IMR-90 (cell line): ENCODE results near the gene ACSS1. TPM values are rescaled to one million over a fixed set of nuclear protein-coding genes. Genes with fewer than 3 reads are reported as not detected.

ENCODE experiments used
- ATAC-seq: fragments of 200-7000 bp; cut with Tn5 transposase; 2 replicates; pipeline ENCODE4 v1.9.1; 2020; ENCODE audit warnings: low read depth, mild to moderate bottlenecking, moderate library complexity
- BruUV-seq: library from RNA; stranded (reverse); fragments of 400-500 nt; replicated peaks from 2 replicates; lab custom pipeline; 2021; lab: Mats Ljungman, UMichigan
- CTCF ChIA-PET: fragments of 300-600 bp; formaldehyde crosslinking; extraction: SDS; loops from one replicate; lab custom pipeline; 2021; ENCODE audit warnings: antibody characterized with exemption; lab: Yijun Ruan, JAX
- POLR2A ChIA-PET: fragments of 300-600 bp; sonication (Branson Sonifier 250); formaldehyde crosslinking; loops from one replicate; lab custom pipeline; 2022; ENCODE audit warnings: antibody characterized with exemption; ENCODE audit not compliant: unreplicated experiment; lab: Charles Lee
- DNase-seq: peaks from one replicate; pipeline ENCODE4 v3.0.0; 2013
- H2AFZ ChIP-seq: replicated peaks from 2 replicates; pipeline ENCODE3; 2013; ENCODE audit warnings: low read length, mild to moderate bottlenecking; ENCODE audit not compliant: poor library complexity
- H2AK5ac ChIP-seq: 2 replicates; pipeline ENCODE4 v1.6.1; 2013; ENCODE audit warnings: low read depth, low read length, inconsistent platforms
- H2AK9ac ChIP-seq: replicated peaks from 2 replicates; pipeline ENCODE3; 2013; ENCODE audit warnings: mild to moderate bottlenecking, low read depth, low read length, moderate library complexity; ENCODE audit not compliant: poor library complexity
- H2BK120ac ChIP-seq: 2 replicates; pipeline ENCODE4 v1.6.1; 2013; ENCODE audit warnings: low read depth, low read length, inconsistent platforms
- H2BK15ac ChIP-seq: 3 replicates; pipeline ENCODE4 v1.6.1; 2013; ENCODE audit warnings: low read depth, low read length, inconsistent platforms
- H2BK20ac ChIP-seq: 2 replicates; pipeline ENCODE4 v1.6.1; 2013; ENCODE audit warnings: low read depth, mild to moderate bottlenecking, inconsistent platforms, low read length, moderate library complexity
- H2BK5ac ChIP-seq: 2 replicates; pipeline ENCODE4 v1.6.1; 2013; ENCODE audit warnings: mild to moderate bottlenecking, low read depth, low read length, inconsistent platforms; ENCODE audit not compliant: poor library complexity, severe bottlenecking
- H3K14ac ChIP-seq: replicated peaks from 2 replicates; pipeline ENCODE4 v1.6.1; 2013; ENCODE audit warnings: low read depth, low read length, inconsistent platforms
- H3K18ac ChIP-seq: 2 replicates; pipeline ENCODE4 v1.6.1; 2013; ENCODE audit warnings: low read depth, low read length, control low read depth
- H3K23ac ChIP-seq: 2 replicates; pipeline ENCODE4 v1.6.1; 2013; ENCODE audit warnings: low read depth, low read length, inconsistent platforms
- H3K27ac ChIP-seq: 2 replicates; pipeline ENCODE4 v1.5.1; 2013; ENCODE audit warnings: mild to moderate bottlenecking, control low read depth, low read length; ENCODE audit not compliant: insufficient read depth
- H3K27me3 ChIP-seq: 2 replicates; pipeline ENCODE4 v1.6.1; 2013; ENCODE audit warnings: low read length; ENCODE audit not compliant: control insufficient read depth, insufficient read depth
- H3K36me3 ChIP-seq: 2 replicates; pipeline ENCODE4 v1.6.1; 2013; ENCODE audit warnings: low read length, mixed read lengths; ENCODE audit not compliant: control insufficient read depth, insufficient read depth
- H3K4ac ChIP-seq: 2 replicates; pipeline ENCODE4 v1.6.1; 2013; ENCODE audit warnings: low read depth, low read length, inconsistent platforms
- H3K4me1 ChIP-seq: 2 replicates; pipeline ENCODE4 v1.6.1; 2013; ENCODE audit warnings: low read length, mixed read lengths; ENCODE audit not compliant: control insufficient read depth, insufficient read depth
- H3K4me2 ChIP-seq: 2 replicates; pipeline ENCODE4 v1.6.1; 2013; ENCODE audit warnings: low read depth, mild to moderate bottlenecking, control low read depth, low read length, moderate library complexity
- H3K4me3 ChIP-seq: 2 replicates; pipeline ENCODE4 v1.5.1; 2013; ENCODE audit warnings: low read depth, mild to moderate bottlenecking, control low read depth, low read length, moderate library complexity; ENCODE audit not compliant: insufficient read depth
- H3K56ac ChIP-seq: 2 replicates; pipeline ENCODE4 v1.6.1; 2013; ENCODE audit warnings: low read length, inconsistent platforms; ENCODE audit not compliant: insufficient read depth; ENCODE audit errors: extremely low read depth
- H3K79me1 ChIP-seq, 2 experiments: 2 replicates each; pipeline ENCODE4 v1.6.1; 2013; ENCODE audit warnings: low read length in 2 of 2, inconsistent platforms in 1 of 2, low read depth in 1 of 2
- H3K9ac ChIP-seq: 2 replicates; pipeline ENCODE4 v1.6.1; 2013; ENCODE audit warnings: low read depth, low read length, control low read depth
- H3K9me1 ChIP-seq: 2 replicates; pipeline ENCODE4 v1.6.1; 2013; ENCODE audit warnings: low read length, inconsistent platforms; ENCODE audit not compliant: insufficient read depth
- H3K9me3 ChIP-seq: 2 replicates; pipeline ENCODE4 v1.6.1; 2013; ENCODE audit warnings: low read length; ENCODE audit not compliant: control insufficient read depth, insufficient read depth
- H4K20me1 ChIP-seq: 2 replicates; pipeline ENCODE4 v1.6.1; 2013; ENCODE audit warnings: low read length, inconsistent platforms; ENCODE audit not compliant: insufficient read depth
- H4K5ac ChIP-seq: 2 replicates; pipeline ENCODE4 v1.6.1; 2013; ENCODE audit warnings: mild to moderate bottlenecking, low read depth, low read length, control low read depth
- H4K8ac ChIP-seq, 2 experiments: 2 replicates each; pipeline ENCODE4 v1.6.1; 2013; ENCODE audit warnings: low read depth in 2 of 2, low read length in 2 of 2, control low read depth in 1 of 2, inconsistent platforms in 1 of 2
- H4K91ac ChIP-seq: 2 replicates; pipeline ENCODE4 v1.6.1; 2013; ENCODE audit warnings: low read depth, low read length, inconsistent platforms; ENCODE audit not compliant: insufficient read depth
- CEBPB ChIP-seq: IDR thresholded peaks from 2 replicates; pipeline ENCODE4 v1.6.1; 2012; ENCODE audit warnings: low read depth, low read length, improper control_type of control experiment
- CHD1 ChIP-seq: IDR thresholded peaks from 2 replicates; pipeline ENCODE4 v1.6.1; 2012; ENCODE audit warnings: low read depth, low read length, improper control_type of control experiment
- MAZ ChIP-seq: IDR thresholded peaks from 2 replicates; pipeline ENCODE4 v1.6.1; 2012; ENCODE audit warnings: low read depth, mild to moderate bottlenecking, low read length, improper control_type of control experiment, moderate library complexity, borderline replicate concordance
- POLR2A ChIP-seq: IDR thresholded peaks from 2 replicates; pipeline ENCODE4 v1.6.1; 2012; ENCODE audit warnings: mild to moderate bottlenecking, low read depth, low read length
- RAD21 ChIP-seq: IDR thresholded peaks from 2 replicates; pipeline ENCODE4 v1.6.1; 2012; ENCODE audit warnings: low read length, improper control_type of control experiment
- WGBS, 2 experiments: methylation state at CpG; one replicate each; pipeline versions ENCODE4 v1.1.5 to v1.1.7; 2013; ENCODE audit warnings: missing lambda C conversion rate in 2 of 2; ENCODE audit not compliant: insufficient read length in 1 of 2; ENCODE audit errors: extremely low coverage in 2 of 2; 5-methylcytosine and 5-hydroxymethylcytosine counted together
- dilution Hi-C: fragments of 300-500 bp; cut with HindIII; formaldehyde crosslinking; loops from one replicate; pipeline ENCODE4 v1.14.3; 2018; ENCODE audit warnings: low sequenced_read_pairs; ENCODE audit not compliant: unreplicated experiment
- in situ Hi-C: fragments of 300-500 bp; cut with MboI; formaldehyde crosslinking; loops from 3 replicates; pipeline ENCODE4 v1.14.3; 2019; ENCODE audit warnings: low sequenced_read_pairs, inconsistent platforms, mixed read lengths
- intact Hi-C: fragments of 100-400 bp; cut with micrococcal nuclease; formaldehyde crosslinking; loops from 2 replicates; pipeline ENCODE4 v1.10.0; 2022
- polyA plus RNA-seq, 3 experiments: library from polyadenylated mRNA; depleted of rRNA; stranded (reverse); fragments of >200 nt; gene quantifications; 2 replicates each; pipeline ENCODE4 v1.2.3, GENCODE V29; 2012; ENCODE audit warnings: low replicate concordance in 1 of 3
- total RNA-seq: library from RNA; depleted of rRNA; stranded (reverse); fragments of >200 nt; gene quantifications from 2 replicates; pipeline ENCODE4 v1.2.3, GENCODE V29; 2012
- TF ChIP-seq, protein P1 (sequence below): fragments of 150-350 bp; IDR thresholded peaks from 2 replicates; pipeline ENCODE4 v1.6.1; 2017; ENCODE audit warnings: mild to moderate bottlenecking, antibody characterized with exemption, low read length, low read depth

The ACSS1 gene
- total and polyA plus RNA-seq, 2 of the 4 experiments (the other 2 are of a cell fraction), result 0.72 to 1.2 TPM

DNA sequence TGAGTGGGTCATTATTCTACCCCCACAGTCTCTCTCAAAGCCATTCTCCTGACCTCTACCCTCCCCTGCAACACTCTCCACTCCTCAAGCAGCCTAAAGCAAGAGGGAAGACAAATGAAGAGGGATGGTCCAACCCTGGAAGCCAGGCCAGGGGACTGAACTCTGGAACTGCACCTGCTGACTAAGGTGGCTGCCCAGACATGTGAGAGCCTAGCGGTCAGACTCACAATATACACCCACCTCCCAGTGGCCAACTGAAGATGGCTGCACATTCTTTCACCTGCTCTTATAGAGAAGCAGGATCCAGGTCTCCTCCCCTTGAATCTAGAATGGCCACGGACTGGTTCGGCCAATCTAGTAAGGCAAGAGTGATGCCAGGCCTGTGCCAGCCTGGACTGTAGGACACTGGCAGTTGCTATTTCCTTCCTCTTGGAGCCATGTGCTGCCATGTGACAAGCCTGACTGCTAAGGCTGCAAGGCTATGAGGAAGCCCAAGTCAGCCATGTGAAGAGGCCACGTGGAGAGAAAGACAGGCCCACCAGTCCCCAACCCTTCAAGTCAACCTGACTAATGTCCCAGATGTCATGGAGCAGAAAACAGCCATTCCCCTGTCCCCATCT lies 31.8 kb downstream of the ACSS1 start:
- Histone ChIP-seq H2BK5ac (no peak overlapping the region), H2AK9ac (no peak overlapping the region), H2BK120ac (no peak overlapping the region), H3K4ac (no peak overlapping the region), H3K27me3 (no peaks in the 10 kb centered on the region; the same call in none of the 2 replicates), H3K27ac (no peak overlapping the region), H4K5ac (no peak overlapping the region), H3K79me1 (no peaks in the 10 kb centered on the region), H3K9ac (no peak overlapping the region), H3K23ac (no peak overlapping the region), H4K8ac (no peak overlapping the region), H2BK15ac (no peak overlapping the region), H2AFZ (no peak overlapping the region), H3K4me2 (no peak overlapping the region), H3K4me3 (no peak overlapping the region), H3K56ac (no peak overlapping the region), H3K36me3 (no peaks in the 10 kb centered on the region), H4K20me1 (no peaks in the 10 kb centered on the region), H3K9me3 (no peaks in the 10 kb centered on the region), H3K18ac (no peak overlapping the region), H2AK5ac (no peak overlapping the region), H4K91ac (no peak overlapping the region), H3K9me1 (no peaks in the 10 kb centered on the region), H3K4me1 (no peaks in the 10 kb centered on the region), H2BK20ac (no peak overlapping the region), H3K14ac (no peak overlapping the region)
- ATAC-seq (no peak), DNase-seq (no peak)
- BruUV-seq, result no TSS peak
- CTCF ChIA-PET, result no interaction called here
- intact Hi-C loops, result no loop called here
- in situ Hi-C loops, result no loop called here
- dilution Hi-C loops, result no loop called here
- 87% methylated on average over 2 of the region's 4 CpGs; no CpG with 5 or more reads in 1 of the 2 experiments for WGBS, 2 experiments
- TF ChIP-seq CEBPB, result no peak
- TF ChIP-seq POLR2A, result no peak
- no peak for TF ChIP-seq RAD21
- TF ChIP-seq MAZ, result no peak
- TF ChIP-seq, protein P1, sequence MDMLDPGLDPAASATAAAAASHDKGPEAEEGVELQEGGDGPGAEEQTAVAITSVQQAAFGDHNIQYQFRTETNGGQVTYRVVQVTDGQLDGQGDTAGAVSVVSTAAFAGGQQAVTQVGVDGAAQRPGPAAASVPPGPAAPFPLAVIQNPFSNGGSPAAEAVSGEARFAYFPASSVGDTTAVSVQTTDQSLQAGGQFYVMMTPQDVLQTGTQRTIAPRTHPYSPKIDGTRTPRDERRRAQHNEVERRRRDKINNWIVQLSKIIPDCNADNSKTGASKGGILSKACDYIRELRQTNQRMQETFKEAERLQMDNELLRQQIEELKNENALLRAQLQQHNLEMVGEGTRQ, result no peak
- no peak for TF ChIP-seq CHD1
- POLR2A ChIA-PET, result no interaction called here
